PC-9 (cell line): ENCODE data around the gene TMEM42. TPM values are rescaled to one million over a fixed set of nuclear protein-coding genes. Genes with fewer than 3 reads are reported as not detected.
A peak's percentile ranks its signal among the peaks of the same experiment; 100 is the strongest.

ENCODE experiments used
- BruUV-seq: library from RNA; stranded (reverse); fragments of 400-500 nt; replicated peaks from 2 replicates; lab custom pipeline; 2021; lab: Mats Ljungman, UMichigan
- CTCF ChIA-PET: fragments of 300-600 bp; sonication (Branson Sonifier 250); formaldehyde crosslinking; loops from one replicate; lab custom pipeline; 2022; ENCODE audit warnings: antibody characterized with exemption; lab: Charles Lee
- POLR2A ChIA-PET: fragments of 300-600 bp; sonication (Branson Sonifier 250); formaldehyde crosslinking; loops from one replicate; lab custom pipeline; 2022; ENCODE audit warnings: antibody characterized with exemption; ENCODE audit not compliant: unreplicated experiment; lab: Charles Lee
- DNase-seq, 2 experiments: peaks; one replicate each; pipeline versions ENCODE4 v3.0.0 to v3.0.0-alpha.2; 2015 to 2022; ENCODE audit warnings: mixed read lengths in 1 of 2
- H2AFZ ChIP-seq: fragments of 200-600 bp; sonication (generic); 2 replicates; pipeline ENCODE4 v1.8.1; 2017; ENCODE audit warnings: antibody characterized with exemption
- H3F3A ChIP-seq: fragments of 200-600 bp; sonication (generic); 2 replicates; pipeline ENCODE4 v1.8.1; 2017; ENCODE audit warnings: antibody characterized with exemption, mild to moderate bottlenecking, low read depth; ENCODE audit not compliant: insufficient read depth
- H3K27ac ChIP-seq: fragments of 200-600 bp; sonication (generic); 2 replicates; pipeline ENCODE4 v1.6.1; 2016; ENCODE audit warnings: mixed run types
- H3K27me3 ChIP-seq: fragments of 200-600 bp; sonication (generic); 2 replicates; pipeline ENCODE4 v1.6.1; 2016; ENCODE audit warnings: low read depth, mixed run types; ENCODE audit not compliant: insufficient read depth
- H3K36me3 ChIP-seq: fragments of 200-600 bp; sonication (generic); 2 replicates; pipeline ENCODE4 v1.6.1; 2016; ENCODE audit warnings: low read depth, mixed run types
- H3K4me1 ChIP-seq: fragments of 200-600 bp; sonication (generic); replicated peaks from 2 replicates; pipeline ENCODE4 v1.6.1; 2016; ENCODE audit warnings: mixed run types; ENCODE audit not compliant: insufficient read depth
- H3K4me2 ChIP-seq: fragments of 200-600 bp; sonication (generic); 2 replicates; pipeline ENCODE4 v1.6.1; 2017; ENCODE audit warnings: mixed run types
- H3K4me3 ChIP-seq: fragments of 200-600 bp; sonication (generic); 2 replicates; pipeline ENCODE4 v1.6.1; 2016; ENCODE audit warnings: mixed run types
- H3K79me2 ChIP-seq: fragments of 200-600 bp; sonication (generic); 2 replicates; pipeline ENCODE4 v1.6.1; 2017; ENCODE audit warnings: low read depth, mixed run types
- H3K9me2 ChIP-seq: fragments of 200-600 bp; sonication (generic); 2 replicates; pipeline ENCODE4 v1.8.1; 2017; ENCODE audit warnings: mild to moderate bottlenecking; ENCODE audit not compliant: insufficient read depth
- H3K9me3 ChIP-seq: fragments of 200-600 bp; sonication (generic); 2 replicates; pipeline ENCODE4 v1.8.1; 2016; ENCODE audit warnings: low read depth; ENCODE audit not compliant: insufficient read depth
- H4K20me1 ChIP-seq: fragments of 200-600 bp; sonication (generic); 2 replicates; pipeline ENCODE4 v1.8.1; 2017; ENCODE audit not compliant: insufficient read depth
- CTCF ChIP-seq: fragments of 200-600 bp; sonication (generic); conservative IDR thresholded peaks from 2 replicates; pipeline ENCODE4 v1.6.1; 2017; ENCODE audit warnings: mixed run types, antibody characterized with exemption, mild to moderate bottlenecking, moderate library complexity
- EZH2 ChIP-seq: fragments of 200-600 bp; sonication (generic); IDR thresholded peaks from 2 replicates; pipeline ENCODE4 v1.8.0; 2017; ENCODE audit warnings: antibody characterized with exemption, low read depth
- intact Hi-C: fragments of 100-400 bp; cut with micrococcal nuclease; formaldehyde crosslinking; loops from one replicate; pipeline ENCODE4 v1.10.0; 2022; ENCODE audit not compliant: unreplicated experiment
- total RNA-seq: library from RNA; stranded (reverse); gene quantifications from 2 replicates; pipeline ENCODE4 v1.2.3, GENCODE V29; 2021

TMEM42 gene
- total RNA-seq, 1 experiment from 2014 or later, result 18.2 TPM

- peaks cover 39% of the 10 kb centered on the region for H3F3A ChIP-seq
- no peaks in the 10 kb centered on the region for H3K9me2 ChIP-seq
- no peaks in the 10 kb centered on the region for H3K36me3 ChIP-seq
- H3K27me3 ChIP-seq, result no peaks in the 10 kb centered on the region
- peaks cover 43% of the 10 kb centered on the region for H3K4me1 ChIP-seq
- H3K9me3 ChIP-seq, result 0 out of 2 replicates have a peak, but pooled peaks cover 3% of the 10 kb centered on the region
- DNase-seq, result no peak
- H3K4me3 ChIP-seq, result no peak overlapping the region
- H3K79me2 ChIP-seq, result no peaks in the 10 kb centered on the region
- CTCF ChIA-PET, result no interaction called here
- POLR2A ChIA-PET, result interaction anchor here (0.6 kb wide), 1 partner anchor 549 kb away, joined by 3 read pairs; the partner anchor contains the start of gene TCAIM
- intact Hi-C loops, result loop anchor here (5.0 to 10.0 kb wide), 2 partner anchors 80 to 758 kb away; no protein-coding TSS in a partner anchor
- peak overlapping the region; percentile 61 for H3K27ac ChIP-seq
- H3K4me2 ChIP-seq, result peak overlapping the region; percentile 15; the same call in 1 of the 2 replicates
- TF ChIP-seq CTCF (no peak), EZH2 (no peak)
- H2AFZ ChIP-seq, result no peak overlapping the region
- no peaks in the 10 kb centered on the region for H4K20me1 ChIP-seq
- no TSS peak for BruUV-seq
Observed at GRCh38 chr3:44887101-44887500, 25.4 kb downstream of the TMEM42 start.

GRCh38 chr3:44890258-44890657 lies 28.5 kb downstream of the TMEM42 start:
- Histone ChIP-seq H3K9me2 (no peaks in the 10 kb centered on the region), H3F3A (peaks cover 15% of the 10 kb centered on the region), H4K20me1 (no peaks in the 10 kb centered on the region), H2AFZ (no peak overlapping the region), H3K4me1 (peaks cover 29% of the 10 kb centered on the region), H3K27me3 (no peaks in the 10 kb centered on the region), H3K4me3 (no peak overlapping the region), H3K27ac (no peak overlapping the region), H3K36me3 (no peaks in the 10 kb centered on the region), H3K79me2 (no peaks in the 10 kb centered on the region), H3K9me3 (no peaks in the 10 kb centered on the region), H3K4me2 (no peak overlapping the region)
- DNase-seq, result no peak
- BruUV-seq, result no TSS peak
- intact Hi-C loops, result no loop called here
- ChIA-PET POLR2A (no interaction called here), CTCF (no interaction called here)
- TF ChIP-seq EZH2 (no peak), CTCF (no peak)

GRCh38 chr3:44890852-44891251 lies 29.1 kb downstream of the TMEM42 start:
- no peaks in the 10 kb centered on the region for H4K20me1 ChIP-seq
- no peaks in the 10 kb centered on the region for H3K9me2 ChIP-seq
- POLR2A ChIA-PET, result no interaction called here

More at GRCh38 chr3:44890852-44891251, 29.1 kb downstream of the TMEM42 start:
- Histone ChIP-seq H3K4me2 (no peak overlapping the region), H3F3A (peaks cover 11% of the 10 kb centered on the region), H3K4me3 (no peak overlapping the region), H2AFZ (no peak overlapping the region), H3K27me3 (no peaks in the 10 kb centered on the region), H3K36me3 (no peaks in the 10 kb centered on the region), H3K79me2 (no peaks in the 10 kb centered on the region), H3K4me1 (peaks cover 24% of the 10 kb centered on the region), H3K27ac (no peak overlapping the region), H3K9me3 (no peaks in the 10 kb centered on the region)
- TF ChIP-seq CTCF (no peak), EZH2 (no peak)
- CTCF ChIA-PET, result no interaction called here
- no TSS peak for BruUV-seq
- intact Hi-C loops, result no loop called here
- DNase-seq, result no peak
